CD4-positive, alpha-beta memory T cell (primary cell): ENCODE measurements around the gene MARK2. TPM values are rescaled to one million over a fixed set of nuclear protein-coding genes. Genes with fewer than 3 reads are reported as not detected.

Experiments used
- CTCF ChIA-PET: fragments of 350-600 bp; sonication (Branson Sonifier 250); formaldehyde crosslinking; loops from one replicate; lab custom pipeline; 2021; ENCODE audit warnings: inconsistent platforms; ENCODE audit not compliant: partially characterized antibody; lab: Charles Lee
- POLR2A ChIA-PET: fragments of 350-600 bp; sonication (Branson Sonifier 250); formaldehyde crosslinking; loops from one replicate; lab custom pipeline; 2021; ENCODE audit not compliant: partially characterized antibody; lab: Charles Lee
- DNase-seq, 5 donors: peaks; one replicate each; pipeline versions ENCODE4 v3.0.0 to v3.0.0-alpha.2; 2020 to 2022; ENCODE audit warnings: mixed read lengths in 1 of 5
- H3K27ac ChIP-seq: one replicate; pipeline ENCODE4 v1.7.0; 2013; ENCODE audit warnings: low read depth, low read length
- H3K27me3 ChIP-seq: 2 replicates; pipeline ENCODE4 v1.7.0; 2013; ENCODE audit warnings: mild to moderate bottlenecking, low read length, moderate library complexity; ENCODE audit not compliant: insufficient read depth
- H3K36me3 ChIP-seq: 2 replicates; pipeline ENCODE4 v1.7.0; 2013; ENCODE audit warnings: mild to moderate bottlenecking, low read length, moderate library complexity; ENCODE audit not compliant: insufficient read depth
- H3K4me1 ChIP-seq: 2 replicates; pipeline ENCODE4 v1.7.0; 2013; ENCODE audit warnings: mild to moderate bottlenecking, low read length, moderate library complexity; ENCODE audit not compliant: insufficient read depth
- H3K4me3 ChIP-seq, 2 donors: one replicate each; pipeline ENCODE4 v1.7.0; 2013; ENCODE audit warnings: low read length in 2 of 2, mild to moderate bottlenecking in 1 of 2
- H3K9me3 ChIP-seq, 2 donors: one replicate each; pipeline ENCODE4 v1.7.0; 2013; ENCODE audit warnings: low read length in 2 of 2, control low read depth in 1 of 2; ENCODE audit not compliant: control insufficient read depth in 1 of 2
- H3K27ac Mint-ChIP-seq, 7 donors: one replicate each; pipeline ENCODE4 v1.8.0; 2020 to 2021; ENCODE audit warnings: mixed read lengths in 7 of 7, mild to moderate bottlenecking in 6 of 7, inconsistent platforms in 3 of 7, moderate library complexity in 3 of 7
- H3K27me3 Mint-ChIP-seq, 2 donors: one replicate each; pipeline ENCODE4 v1.8.0; 2020 to 2021; ENCODE audit warnings: mixed read lengths in 2 of 2
- H3K36me3 Mint-ChIP-seq, 2 donors: one replicate each; pipeline ENCODE4 v1.8.0; 2020 to 2021; ENCODE audit warnings: mixed read lengths in 2 of 2, inconsistent platforms in 1 of 2, mild to moderate bottlenecking in 1 of 2
- H3K4me1 Mint-ChIP-seq, 4 donors: one replicate each; pipeline ENCODE4 v1.8.0; 2020 to 2021; ENCODE audit warnings: mixed read lengths in 4 of 4, mild to moderate bottlenecking in 1 of 4
- H3K4me3 Mint-ChIP-seq, 8 donors: one replicate each; pipeline ENCODE4 v1.8.0; 2020 to 2021; ENCODE audit warnings: mixed read lengths in 8 of 8, mild to moderate bottlenecking in 7 of 8, moderate library complexity in 6 of 8, inconsistent platforms in 3 of 8
- H3K9me3 Mint-ChIP-seq, 8 donors: one replicate each; pipeline ENCODE4 v1.8.0; 2020 to 2021; ENCODE audit warnings: mixed read lengths in 8 of 8, mild to moderate bottlenecking in 5 of 8, inconsistent platforms in 3 of 8, moderate library complexity in 1 of 8
- intact Hi-C: fragments of 100-400 bp; cut with micrococcal nuclease; formaldehyde crosslinking; loops from one replicate; pipeline ENCODE4 v1.15.1; 2023
- polyA plus RNA-seq, 2 donors: library from polyadenylated mRNA; unstranded; fragments of 300-500 nt; fragmentation: Illumina TruSeq; gene quantifications; one replicate each; pipeline ENCODE4 v1.2.3, GENCODE V29; 2021
- total RNA-seq, 2 experiments: library from RNA; stranded (reverse); gene quantifications; one replicate each; pipeline ENCODE4 v1.2.3, GENCODE V29; 2021

MARK2 gene
- total and polyA plus RNA-seq, 4 experiments from 2014 or later: 25.1 to 68.0 (median 60.4) TPM

DNA sequence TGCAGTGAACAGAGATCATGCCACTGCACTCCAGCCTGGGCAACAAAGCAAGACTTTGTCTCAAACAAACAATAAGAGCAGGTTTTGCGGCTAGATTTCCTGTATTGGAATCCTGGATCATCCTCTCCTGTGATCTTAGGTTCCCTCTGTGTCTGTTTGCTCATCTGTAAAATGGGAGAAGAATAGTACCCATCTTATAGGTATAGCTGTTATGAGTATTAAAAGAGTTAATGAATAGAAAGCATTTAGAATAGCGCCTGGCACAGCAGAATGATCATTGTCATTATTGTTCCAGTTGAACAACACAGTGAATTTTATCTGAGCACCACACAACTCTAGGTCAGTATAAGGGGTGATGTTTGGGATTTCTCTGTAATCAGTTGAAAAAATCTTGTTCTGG is 10.8 kb downstream of the MARK2 start:
- no peak overlapping the region for H3K27ac ChIP-seq
- POLR2A ChIA-PET: interaction anchor here (1.0 to 2.0 kb wide), 3 partner anchors 10 to 11 kb away, joined by 5 to 11 read pairs (median 5); partner anchors contain the start of gene MARK2

DNA sequence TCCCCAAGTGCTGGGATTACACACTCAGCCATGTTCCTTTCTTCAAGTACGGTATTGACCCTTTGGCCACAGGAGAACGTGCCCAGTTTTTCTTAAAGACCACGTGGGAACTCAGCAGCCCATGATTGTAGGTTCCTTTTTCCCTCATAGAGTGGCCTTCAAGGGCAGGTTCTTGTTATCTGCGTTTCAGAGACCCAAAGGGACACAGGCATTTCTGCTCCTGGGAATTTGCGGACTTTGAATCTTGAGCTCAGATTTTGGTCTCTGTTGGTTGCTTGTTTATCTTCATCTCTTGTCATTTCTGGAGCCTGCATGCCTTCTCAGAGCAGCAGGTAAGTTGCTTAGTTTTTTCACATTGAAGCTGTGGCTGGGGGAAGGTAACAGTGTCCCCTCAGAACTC is 12.0 kb downstream of the MARK2 start:
- H3K9me3 Mint-ChIP-seq: no peaks in the 10 kb centered on the region
- Histone ChIP-seq H3K27ac (peak overlapping the region; percentile 42), H3K4me3 (no peak overlapping the region), H3K9me3 (no peaks in the 10 kb centered on the region), H3K36me3 (no peaks in the 10 kb centered on the region), H3K4me1 (peaks cover 70% of the 10 kb centered on the region), H3K27me3 (no peaks in the 10 kb centered on the region)
- intact Hi-C loops: no loop called here
- no peak for DNase-seq
- CTCF ChIA-PET: interaction anchor here (1.1 to 2.9 kb wide), 2 partner anchors 14 to 40 kb away, joined by 4 to 10 read pairs; no protein-coding TSS in a partner anchor
- peak overlapping the region; percentile 80 to 96 (median 89) for H3K27ac Mint-ChIP-seq
- no peaks in the 10 kb centered on the region for H3K27me3 Mint-ChIP-seq
- peak overlapping the region; percentile 62 to 87 (median 80) for H3K4me3 Mint-ChIP-seq
- H3K4me1 Mint-ChIP-seq: peaks cover 50 to 80% (median 70%) of the 10 kb centered on the region in 4 donors
- peaks cover 29 to 49% of the 10 kb centered on the region in 2 donors for H3K36me3 Mint-ChIP-seq
- POLR2A ChIA-PET: interaction anchor here (1.0 to 1.5 kb wide), 2 partner anchors 12 to 37 kb away, joined by 3 to 5 read pairs; partner anchors contain the start of gene MARK2

More for the DNA sequence above, 10.8 kb downstream of the MARK2 start:
- Histone ChIP-seq H3K27me3 (no peaks in the 10 kb centered on the region), H3K36me3 (peaks cover 1% of the 10 kb centered on the region), H3K9me3 (no peaks in the 10 kb centered on the region), H3K4me3 (no peak overlapping the region), H3K4me1 (peaks cover 71% of the 10 kb centered on the region)
- H3K27me3 Mint-ChIP-seq: no peaks in the 10 kb centered on the region
- H3K4me1 Mint-ChIP-seq: peaks cover 49 to 80% (median 70%) of the 10 kb centered on the region in 4 donors
- no peak for DNase-seq
- CTCF ChIA-PET: interaction anchor here (1.1 to 3.6 kb wide), 2 partner anchors 12 to 21 kb away, joined by 3 to 21 read pairs; partner anchors contain the start of gene MARK2
- intact Hi-C loops: no loop called here
- peak overlapping the region in 4 of 8 donors; percentile 18 to 70 (median 58) for H3K4me3 Mint-ChIP-seq
- peak overlapping the region; percentile 13 to 92 (median 70) for H3K27ac Mint-ChIP-seq
- H3K36me3 Mint-ChIP-seq: peaks cover 23 to 45% of the 10 kb centered on the region in 2 donors
- no peaks in the 10 kb centered on the region for H3K9me3 Mint-ChIP-seq

DNA sequence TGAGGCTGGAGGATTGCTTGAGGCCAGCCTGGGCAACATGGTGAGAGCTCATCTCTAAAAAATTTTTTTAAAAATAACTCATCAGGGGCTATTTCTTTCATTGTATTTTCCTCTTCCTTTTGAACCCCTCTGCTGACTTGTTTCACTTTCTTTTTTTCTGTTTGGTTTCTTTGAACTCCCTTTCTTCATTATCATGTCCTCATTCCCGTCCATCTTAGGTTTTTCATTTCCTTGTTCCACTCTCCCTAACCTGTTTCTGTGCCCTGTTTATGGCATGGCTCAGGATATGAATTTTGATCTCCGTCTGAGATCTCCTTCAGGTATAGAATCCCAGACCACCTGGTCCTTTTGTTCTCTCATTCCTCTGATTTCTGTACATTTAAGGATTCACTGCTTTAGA is 12.5 kb downstream of the MARK2 start:
- H3K4me1 ChIP-seq: peaks cover 72% of the 10 kb centered on the region
- Mint-ChIP-seq H3K27ac (peak overlapping the region; percentile 80 to 96 (median 89)), H3K36me3 (peaks cover 26 to 50% of the 10 kb centered on the region in 2 donors), H3K4me3 (peak overlapping the region; percentile 62 to 87 (median 80)), H3K4me1 (peaks cover 49 to 82% (median 71%) of the 10 kb centered on the region in 4 donors), H3K27me3 (no peaks in the 10 kb centered on the region), H3K9me3 (no peaks in the 10 kb centered on the region)
- H3K27me3 ChIP-seq: no peaks in the 10 kb centered on the region
- CTCF ChIA-PET: interaction anchor here (1.1 to 2.9 kb wide), 2 partner anchors 14 to 39 kb away, joined by 4 to 10 read pairs; no protein-coding TSS in a partner anchor
- H3K36me3 ChIP-seq: no peaks in the 10 kb centered on the region
- H3K9me3 ChIP-seq: no peaks in the 10 kb centered on the region
- no peak overlapping the region for H3K4me3 ChIP-seq
- POLR2A ChIA-PET: interaction anchor here (1.0 to 1.5 kb wide), 2 partner anchors 13 to 37 kb away, joined by 3 to 5 read pairs; partner anchors contain the start of gene MARK2
- DNase-seq: peak in 3 of 5 donors; percentile 11 to 26 (median 19)
- H3K27ac ChIP-seq: peak overlapping the region; percentile 42
- intact Hi-C loops: no loop called here

- ChIA-PET POLR2A (interaction anchor here (1.2 to 1.8 kb wide), 2 partner anchors 12 to 14 kb away, joined by 3 to 5 read pairs; no protein-coding TSS in a partner anchor), CTCF (interaction anchor here (2.9 kb wide), 1 partner anchor 16 kb away, joined by 10 read pairs; no protein-coding TSS in a partner anchor)
- Mint-ChIP-seq H3K36me3 (peaks cover 18 to 40% of the 10 kb centered on the region in 2 donors), H3K4me3 (peak overlapping the region; percentile 18 to 61 (median 49)), H3K4me1 (peaks cover 43 to 74% (median 63%) of the 10 kb centered on the region in 4 donors), H3K27me3 (no peaks in the 10 kb centered on the region), H3K27ac (peak overlapping the region in 5 of 7 donors; percentile 65 to 89 (median 80)), H3K9me3 (no peaks in the 10 kb centered on the region)
- peak in 1 of 5 donors; percentile 28 for DNase-seq
- Histone ChIP-seq H3K27ac (no peak overlapping the region), H3K4me3 (no peak overlapping the region), H3K4me1 (peaks cover 75% of the 10 kb centered on the region), H3K36me3 (no peaks in the 10 kb centered on the region), H3K27me3 (no peaks in the 10 kb centered on the region), H3K9me3 (no peaks in the 10 kb centered on the region)
- intact Hi-C loops: no loop called here
These were observed 14.6 kb downstream of the MARK2 start for GRCh38 chr11:63853476-63853875.

DNA sequence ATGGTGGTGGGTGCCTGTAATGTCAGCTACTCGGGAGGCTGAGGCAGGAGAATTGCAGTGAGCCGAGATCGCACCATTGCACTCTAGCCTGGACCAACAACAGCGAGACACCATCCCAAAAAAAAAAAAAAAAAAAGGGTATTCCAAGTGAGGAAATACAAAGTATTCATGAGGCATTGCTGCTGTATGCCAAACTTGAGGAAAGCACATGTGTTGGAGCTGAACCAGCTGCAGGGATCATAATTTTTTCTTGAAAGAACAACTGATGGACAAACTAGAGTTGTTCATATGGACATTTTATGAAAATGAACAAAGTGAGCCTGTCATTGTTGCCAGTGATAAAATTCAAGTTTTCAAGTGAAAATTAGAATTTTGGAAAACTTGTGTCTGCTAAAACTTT is 15.8 kb downstream of the MARK2 start:
- ChIA-PET CTCF (interaction anchor here (0.7 to 2.7 kb wide), 3 partner anchors 12 to 27 kb away, joined by 3 to 14 read pairs (median 6); no protein-coding TSS in a partner anchor), POLR2A (interaction anchor here (1.1 to 2.6 kb wide), 2 partner anchors 10 to 33 kb away, joined by 3 to 16 read pairs; no protein-coding TSS in a partner anchor)
- intact Hi-C loops: no loop called here
- no peaks in the 10 kb centered on the region for H3K9me3 ChIP-seq
- Mint-ChIP-seq H3K27ac (peak overlapping the region in 4 of 7 donors; percentile 37 to 79 (median 55)), H3K9me3 (no peaks in the 10 kb centered on the region), H3K4me1 (peaks cover 40 to 72% (median 57%) of the 10 kb centered on the region in 4 donors), H3K36me3 (peaks cover 18 to 43% of the 10 kb centered on the region in 2 donors), H3K4me3 (peak overlapping the region in 3 of 8 donors; percentile 21 to 68 (median 46)), H3K27me3 (no peaks in the 10 kb centered on the region)
- H3K4me3 ChIP-seq: no peak overlapping the region
- no peak for DNase-seq
- peaks cover 75% of the 10 kb centered on the region for H3K4me1 ChIP-seq
- no peaks in the 10 kb centered on the region for H3K27me3 ChIP-seq
- no peak overlapping the region for H3K27ac ChIP-seq
- H3K36me3 ChIP-seq: no peaks in the 10 kb centered on the region

DNA sequence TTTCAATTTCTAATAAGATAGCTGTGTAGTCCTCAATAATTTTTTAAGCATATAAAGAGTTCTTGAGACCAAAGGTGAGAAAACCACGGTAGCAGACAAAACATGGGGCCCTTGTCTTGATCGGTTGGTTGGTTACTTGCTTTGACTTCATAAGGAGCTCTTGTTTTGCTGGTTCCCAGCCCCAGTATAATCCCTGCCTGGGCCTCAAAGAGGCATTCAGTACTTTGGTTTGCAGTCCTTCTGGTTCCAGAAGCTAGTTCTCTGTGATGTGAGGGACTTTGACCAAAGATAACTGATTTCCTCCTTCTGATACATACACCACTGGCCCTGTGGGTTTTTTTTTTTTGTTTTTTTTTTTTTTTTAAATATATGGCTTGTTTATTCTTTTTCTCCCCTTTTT is 17.1 kb downstream of the MARK2 start:
- DNase-seq: no peak
- Histone ChIP-seq H3K27me3 (no peaks in the 10 kb centered on the region), H3K27ac (no peak overlapping the region), H3K4me3 (no peak overlapping the region), H3K4me1 (peaks cover 63% of the 10 kb centered on the region), H3K36me3 (no peaks in the 10 kb centered on the region), H3K9me3 (no peaks in the 10 kb centered on the region)
- peaks cover 35 to 68% (median 49%) of the 10 kb centered on the region in 4 donors for H3K4me1 Mint-ChIP-seq
- POLR2A ChIA-PET: interaction anchor here (1.1 to 2.6 kb wide), 6 partner anchors 9 to 32 kb away, joined by 3 to 16 read pairs (median 8); partner anchors contain the start of gene MARK2
- H3K4me3 Mint-ChIP-seq: peak overlapping the region in 5 of 8 donors; percentile 7 to 35 (median 13)
- intact Hi-C loops: no loop called here
- peak overlapping the region in 4 of 7 donors; percentile 24 to 91 (median 58) for H3K27ac Mint-ChIP-seq
- H3K9me3 Mint-ChIP-seq: no peaks in the 10 kb centered on the region
- H3K36me3 Mint-ChIP-seq: peaks cover 16 to 41% of the 10 kb centered on the region in 2 donors
- CTCF ChIA-PET: interaction anchor here (0.7 to 2.7 kb wide), 6 partner anchors 8 to 96 kb away, joined by 3 to 14 read pairs (median 4); no protein-coding TSS in a partner anchor
- no peaks in the 10 kb centered on the region for H3K27me3 Mint-ChIP-seq
